Forelimb muscle (tissue), 1 donor: ENCODE results near the gene APIP. TPM values are rescaled to one million over a fixed set of nuclear protein-coding genes. Genes with fewer than 3 reads are reported as not detected.

Experiments used
- DNase-seq: peaks from one replicate; pipeline ENCODE4 v3.0.0-alpha.2; 2013; ENCODE audit warnings: low read depth
- polyA plus RNA-seq: library from polyadenylated mRNA; unstranded; fragments of 120-200 nt; gene quantifications from one replicate; pipeline ENCODE4 v1.2.1, GENCODE V29; 2013; ENCODE audit not compliant: insufficient read length

APIP gene
- polyA plus RNA-seq, 1 donor: 21.2 TPM

GRCh38 chr11:34840736-34841386, 75.3 kb downstream of the APIP start:
- no peak for DNase-seq

DNA sequence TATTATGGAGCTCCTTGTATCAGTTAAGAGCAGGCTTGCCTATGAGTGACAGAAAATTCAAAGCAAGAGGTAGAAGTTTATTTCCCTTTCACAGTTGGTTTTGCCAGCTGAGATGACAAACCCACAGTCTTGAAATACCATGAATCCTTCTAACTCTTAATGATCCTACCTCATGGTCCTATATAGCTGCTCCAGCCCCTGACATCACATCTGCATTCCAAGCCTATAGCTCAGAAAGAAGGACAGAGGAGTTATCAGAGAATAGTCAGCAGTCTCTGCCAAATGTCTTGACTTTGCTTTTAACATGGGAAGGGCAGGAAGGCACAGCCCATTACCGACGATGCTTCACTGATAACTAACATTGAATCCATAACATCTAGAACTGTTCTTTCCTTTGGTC, 76.2 kb downstream of the APIP start:
- DNase-seq: no peak

DNA sequence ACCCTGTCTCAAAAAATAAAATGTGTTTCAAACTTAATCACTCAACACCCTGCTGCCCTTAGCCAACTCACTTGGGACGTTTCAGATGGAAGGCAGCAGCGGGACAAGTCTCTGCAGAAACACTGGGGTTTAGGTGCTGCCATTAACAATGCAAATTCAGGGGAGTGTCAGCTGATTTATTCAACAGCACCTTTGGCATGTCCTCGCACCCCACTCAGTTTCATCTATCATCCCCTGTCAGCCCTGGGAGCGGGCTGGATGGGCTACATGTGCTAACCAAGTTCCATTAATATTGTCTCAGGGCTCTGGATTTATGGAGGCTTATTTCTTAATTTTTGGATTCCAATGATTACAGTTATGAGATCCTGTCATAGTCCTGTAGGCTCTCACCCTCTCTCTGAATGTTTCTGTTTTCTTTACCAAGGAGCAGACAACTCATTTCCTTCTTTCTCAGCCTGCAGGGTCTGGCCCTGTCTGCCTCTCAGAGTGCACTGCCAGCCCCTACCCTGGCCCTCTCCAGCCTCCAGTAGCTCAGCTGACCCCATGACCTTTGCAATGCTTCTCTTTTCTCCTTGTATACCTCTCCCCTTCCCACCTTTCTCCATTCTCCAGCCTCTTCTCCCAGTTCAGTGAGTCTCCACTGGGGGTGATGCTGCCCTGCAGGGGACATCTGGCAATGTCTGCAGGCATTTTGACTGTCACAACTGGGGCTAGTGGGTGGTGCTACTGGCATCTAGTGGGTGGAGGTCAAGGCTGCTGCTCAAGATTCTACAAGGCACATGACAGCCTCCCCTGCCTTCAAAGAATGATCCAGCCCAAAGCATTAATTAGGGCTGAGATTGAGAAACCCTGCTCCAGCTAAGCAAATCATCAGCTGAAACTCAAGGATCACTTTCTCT, 79.0 kb downstream of the APIP start:
- DNase-seq: no peak

DNA sequence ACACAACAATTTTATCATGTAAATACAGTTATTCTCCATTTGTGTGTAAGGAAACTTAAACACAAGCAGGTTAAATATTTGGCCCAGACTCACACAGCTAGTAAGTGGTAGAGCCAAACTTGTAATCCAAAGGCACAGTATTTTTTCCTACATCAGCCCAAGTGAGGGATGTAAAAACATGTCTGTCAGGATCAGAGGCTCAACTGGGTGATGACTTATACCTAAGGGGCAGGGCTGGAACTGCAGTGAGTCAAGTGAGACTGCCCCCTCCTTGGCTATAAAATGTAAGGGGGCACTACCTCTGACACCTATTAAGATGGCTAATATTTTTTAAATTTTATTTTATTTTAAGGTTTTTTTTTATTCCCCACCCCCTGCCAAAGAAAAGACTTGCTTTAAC, 82.6 kb downstream of the APIP start:
- DNase-seq: no peak

Other genes with a start within 250 kb of the APIP start
- 28.3 TPM for gene PDHX, start 239 bp upstream of the APIP start, polyA plus RNA-seq
- gene CD44, start 222.8 kb upstream of the APIP start, polyA plus RNA-seq: 121 TPM